Kidney (tissue), 14 donors: ENCODE measurements around the gene DSE. TPM values are rescaled to one million over a fixed set of nuclear protein-coding genes. Genes with fewer than 3 reads are reported as not detected.

ENCODE experiments used
- DNase-seq, 5 donors: peaks; one replicate each; pipeline ENCODE4 v3.0.0-alpha.2; 2013 to 2020
- FAIRE-seq: peaks from 2 replicates; lab custom pipeline; 2012; peaks lifted over from hg19 to GRCh38; lab: Jason Lieb, UNC
- H3K27ac ChIP-seq, 2 donors: one replicate each; pipeline ENCODE4 v1.7.0; 2013; ENCODE audit warnings: low read depth in 2 of 2, low read length in 2 of 2, inconsistent platforms in 1 of 2
- H3K27me3 ChIP-seq: one replicate; pipeline ENCODE4 v1.7.1; 2013; ENCODE audit warnings: low read length, inconsistent platforms; ENCODE audit not compliant: control insufficient read depth, insufficient read depth
- H3K36me3 ChIP-seq, 3 donors: one replicate each; pipeline versions ENCODE4 v1.7.0 to v1.7.1; 2013; ENCODE audit warnings: low read length in 3 of 3, control low read depth in 1 of 3, inconsistent platforms in 1 of 3; ENCODE audit not compliant: insufficient read depth in 3 of 3, control insufficient read depth in 2 of 3
- H3K4me1 ChIP-seq, 3 donors: one replicate each; pipeline versions ENCODE4 v1.7.0 to v1.7.1; 2013; ENCODE audit warnings: low read length in 3 of 3, inconsistent platforms in 1 of 3, low read depth in 1 of 3; ENCODE audit not compliant: control insufficient read depth in 2 of 3, insufficient read depth in 2 of 3
- H3K4me3 ChIP-seq, 3 donors: one replicate each; pipeline versions ENCODE4 v1.7.0 to v1.8.1; 2013; ENCODE audit warnings: low read length in 3 of 3, control low read depth in 1 of 3, inconsistent platforms in 1 of 3
- H3K9ac ChIP-seq, 3 donors: one replicate each; pipeline versions ENCODE4 v1.7.0 to v1.7.1; 2013; ENCODE audit warnings: low read length in 3 of 3, control low read depth in 1 of 3, inconsistent platforms in 1 of 3
- H3K9me3 ChIP-seq, 3 donors: one replicate each; pipeline versions ENCODE4 v1.7.0 to v1.7.1; 2013; ENCODE audit warnings: low read length in 3 of 3, control low read depth in 1 of 3, inconsistent platforms in 1 of 3; ENCODE audit not compliant: control insufficient read depth in 2 of 3, insufficient read depth in 1 of 3
- CTCF ChIP-seq: IDR thresholded peaks from 3 replicates; pipeline ENCODE4 v1.5.1; 2012; ENCODE audit warnings: mild to moderate bottlenecking, moderate library complexity, borderline replicate concordance; ENCODE audit not compliant: insufficient read depth; ENCODE audit errors: extremely low read depth
- intact Hi-C: fragments of 100-400 bp; cut with DNase I; formaldehyde crosslinking; loops from one replicate; pipeline ENCODE4 v1.11.1; 2022
- polyA plus RNA-seq: library from polyadenylated mRNA; stranded (reverse); fragments of 350-450 nt; fragmentation: Illumina TruSeq; extraction: RNeasy Lipid Tissue Mini Kit (QIAGEN cat#74804); gene quantifications from one replicate; pipeline ENCODE4 v1.2.3, GENCODE V29; 2014; ENCODE audit warnings: low read depth, low replicate concordance; ENCODE audit not compliant: insufficient read depth
- total RNA-seq: library from RNA; stranded (reverse); fragmentation: NEBNext Ultra II Directional; extraction: Animal tissue kit (Norgen Biotek cat#: 25700); gene quantifications from one replicate; pipeline ENCODE4 v1.2.1, GENCODE V29; 2021
- donor health status: control.
- donor health status: control.
- donor health status: control.
- donor health status: control.
- donor health status: control.
- donor health status: DM: yes; HTN: yes; CAD: no.
- donor health status: Normal renal cell carcinoma (clear cell type).

Gene DSE
- total and polyA plus RNA-seq, 2 donors from 2014 or later = 6.9 to 47.7 TPM

DNA sequence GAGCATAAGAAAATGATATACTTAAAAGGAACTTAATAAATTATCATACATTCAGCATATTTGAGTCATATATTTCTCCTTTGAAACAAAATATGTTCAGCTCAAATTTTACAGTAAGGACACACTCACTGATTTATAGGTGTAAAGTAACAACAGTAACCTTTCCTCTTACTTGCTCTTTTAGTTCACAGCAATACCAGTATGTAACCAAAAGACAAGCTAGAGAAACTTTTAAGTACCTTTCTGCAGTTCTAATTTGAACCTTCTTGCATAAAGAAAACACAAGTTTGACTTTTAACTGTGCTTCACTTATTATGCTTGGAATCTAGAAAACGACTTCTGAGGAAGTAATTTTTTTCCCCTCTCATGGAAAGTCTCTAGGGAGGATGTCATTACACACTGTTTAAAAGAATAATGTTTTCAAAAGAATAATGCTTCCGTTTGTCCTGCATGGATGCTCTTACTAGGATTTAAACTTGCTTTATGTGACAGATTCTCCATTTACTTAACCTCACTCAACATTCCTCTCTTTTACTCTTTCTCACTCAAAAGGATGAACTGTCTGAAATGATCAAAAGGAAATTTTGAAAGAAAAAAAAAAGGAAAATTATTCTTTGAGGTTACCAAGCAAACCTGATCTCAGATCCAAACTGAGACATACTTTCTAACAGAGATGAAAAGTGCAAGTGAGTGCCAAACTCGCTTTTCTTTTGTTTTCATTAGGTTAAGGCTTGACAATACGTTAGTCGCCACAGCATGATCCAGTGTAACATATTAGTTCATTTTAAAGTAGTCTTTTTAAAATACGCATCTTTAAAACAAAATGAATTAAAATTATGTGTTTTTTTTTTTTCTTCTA is 68.1 kb downstream of the DSE start:
- no peaks in the 10 kb centered on the region for H3K9me3 ChIP-seq
- H3K27ac ChIP-seq = no peak overlapping the region
- H3K36me3 ChIP-seq = peaks cover 0 to 2% (median 0%) of the 10 kb centered on the region in 3 donors
- H3K4me1 ChIP-seq = peaks cover 0 to 3% (median 0%) of the 10 kb centered on the region in 3 donors
- intact Hi-C loops = no loop called here
- no peak overlapping the region for H3K4me3 ChIP-seq
- no peak for FAIRE-seq
- no peaks in the 10 kb centered on the region for H3K27me3 ChIP-seq
- no peak for TF ChIP-seq CTCF
- peak in 2 of 5 donors; percentile 67 to 77 for DNase-seq
- no peak overlapping the region for H3K9ac ChIP-seq

GRCh38 chr6:116439522-116440051 is 68.8 kb downstream of the DSE start:
- Histone ChIP-seq H3K27me3 (no peaks in the 10 kb centered on the region), H3K4me1 (peaks cover 0 to 3% (median 0%) of the 10 kb centered on the region in 3 donors), H3K9me3 (no peaks in the 10 kb centered on the region), H3K27ac (no peak overlapping the region), H3K36me3 (peaks cover 0 to 2% (median 0%) of the 10 kb centered on the region in 3 donors), H3K4me3 (no peak overlapping the region), H3K9ac (no peak overlapping the region)
- intact Hi-C loops = no loop called here
- FAIRE-seq = no peak
- DNase-seq = peak in 3 of 5 donors; percentile 28 to 55 (median 51)
- TF ChIP-seq CTCF = no peak

GRCh38 chr6:116443105-116443504 is 72.4 kb downstream of the DSE start:
- H3K4me1 ChIP-seq = peaks cover 0 to 3% (median 0%) of the 10 kb centered on the region in 3 donors
- no peaks in the 10 kb centered on the region for H3K36me3 ChIP-seq
- H3K4me3 ChIP-seq = no peak overlapping the region
- H3K27ac ChIP-seq = no peak overlapping the region
- no peaks in the 10 kb centered on the region for H3K9me3 ChIP-seq
- no peak for TF ChIP-seq CTCF
- H3K9ac ChIP-seq = no peak overlapping the region
- intact Hi-C loops = no loop called here
- DNase-seq (no peak), FAIRE-seq (no peak)
- H3K27me3 ChIP-seq = no peaks in the 10 kb centered on the region
